Middle frontal gyrus (tissue), 1 donor: ENCODE results near the gene VAPB.

Experiments used
- DNase-seq: peaks from one replicate; pipeline ENCODE4 v3.0.0-alpha.2; 2015; ENCODE audit warnings: low spot score; ENCODE audit errors: extremely low spot score

VAPB gene

GRCh38 chr20:58459058-58459750 lies 70.2 kb downstream of the VAPB start:
- no peak for DNase-seq

- DNase-seq, result no peak
Measured at GRCh38 chr20:58461104-58461503, 72.1 kb downstream of the VAPB start.

GRCh38 chr20:58461899-58462298 lies 72.9 kb downstream of the VAPB start:
- no peak for DNase-seq

DNA sequence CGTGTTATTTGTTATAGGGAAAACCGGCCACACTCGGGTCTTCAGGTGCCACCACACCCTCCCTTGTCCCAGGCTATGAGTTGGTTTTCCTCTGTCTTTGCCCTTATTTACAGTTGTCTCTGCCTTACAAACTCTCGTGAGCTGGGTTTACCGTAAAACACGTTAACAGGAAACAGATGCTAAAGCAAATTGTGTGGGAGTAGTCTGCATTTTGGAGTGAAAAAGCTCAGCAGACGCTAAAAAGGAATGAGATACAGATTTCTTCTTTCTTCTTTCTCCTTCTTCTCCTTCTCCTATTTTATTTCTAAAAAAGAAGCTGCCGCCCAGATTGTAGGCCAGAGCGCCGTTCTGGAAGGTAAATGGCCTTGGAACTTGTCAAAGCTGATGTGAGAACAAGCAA lies 74.2 kb downstream of the VAPB start:
- DNase-seq, result no peak

- DNase-seq, result no peak
Measured at GRCh38 chr20:58464838-58465237, 75.8 kb downstream of the VAPB start.

- no peak for DNase-seq
Measured at GRCh38 chr20:58466095-58466708, 77.2 kb downstream of the VAPB start.

GRCh38 chr20:58466729-58467571 lies 77.9 kb downstream of the VAPB start:
- DNase-seq, result no peak

DNA sequence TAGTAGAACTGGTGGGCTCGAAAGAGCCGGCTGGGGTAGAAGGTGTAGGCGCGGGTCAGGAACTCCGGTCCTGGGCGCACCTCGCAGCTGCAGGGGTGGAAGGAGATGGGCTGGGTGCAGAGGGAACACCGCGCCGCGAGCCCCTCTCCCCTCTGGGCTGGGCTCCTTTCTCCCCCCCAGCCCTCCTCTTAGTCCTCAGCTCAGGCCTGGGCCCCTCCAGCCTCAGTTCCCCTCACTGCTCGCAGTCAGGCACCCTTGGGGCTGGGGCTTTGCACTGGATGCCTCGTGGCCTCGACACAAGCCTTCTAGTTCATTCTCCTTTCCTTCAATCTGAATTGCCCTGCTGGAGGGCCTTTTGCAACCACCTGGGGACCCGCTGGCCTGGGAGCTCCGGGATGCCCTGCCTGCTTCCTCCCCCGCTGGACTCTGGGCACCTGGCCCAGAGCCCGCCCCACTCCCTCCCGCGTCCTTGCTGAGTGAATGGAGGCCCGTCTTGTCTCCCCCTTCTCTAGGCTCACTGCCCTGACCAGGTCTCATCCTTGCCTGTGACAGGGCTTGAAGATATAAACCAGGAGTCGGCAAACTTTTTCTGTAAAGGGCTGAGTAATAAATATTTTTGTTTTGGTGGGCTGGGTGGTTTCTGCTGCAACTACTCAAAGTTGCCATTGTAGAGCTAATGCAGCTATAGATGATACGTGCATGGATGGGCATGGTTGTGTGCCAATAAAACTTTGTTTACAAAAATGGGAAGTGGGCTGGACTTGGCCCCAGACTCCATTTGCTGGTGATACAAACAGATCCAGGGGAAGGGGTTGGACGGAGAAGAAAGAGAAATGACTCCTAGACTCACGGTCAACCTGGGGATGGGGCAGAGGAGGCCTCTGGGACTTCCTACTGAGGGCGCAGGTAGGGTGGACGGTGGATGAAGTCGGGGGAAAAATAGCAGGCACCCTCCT lies 78.8 kb downstream of the VAPB start:
- DNase-seq, result no peak

GRCh38 chr20:58469616-58470015 lies 80.6 kb downstream of the VAPB start:
- DNase-seq, result no peak

GRCh38 chr20:58470336-58471192 lies 81.5 kb downstream of the VAPB start:
- DNase-seq, result no peak

GRCh38 chr20:58471193-58472164 lies 82.5 kb downstream of the VAPB start:
- DNase-seq, result no peak

DNA sequence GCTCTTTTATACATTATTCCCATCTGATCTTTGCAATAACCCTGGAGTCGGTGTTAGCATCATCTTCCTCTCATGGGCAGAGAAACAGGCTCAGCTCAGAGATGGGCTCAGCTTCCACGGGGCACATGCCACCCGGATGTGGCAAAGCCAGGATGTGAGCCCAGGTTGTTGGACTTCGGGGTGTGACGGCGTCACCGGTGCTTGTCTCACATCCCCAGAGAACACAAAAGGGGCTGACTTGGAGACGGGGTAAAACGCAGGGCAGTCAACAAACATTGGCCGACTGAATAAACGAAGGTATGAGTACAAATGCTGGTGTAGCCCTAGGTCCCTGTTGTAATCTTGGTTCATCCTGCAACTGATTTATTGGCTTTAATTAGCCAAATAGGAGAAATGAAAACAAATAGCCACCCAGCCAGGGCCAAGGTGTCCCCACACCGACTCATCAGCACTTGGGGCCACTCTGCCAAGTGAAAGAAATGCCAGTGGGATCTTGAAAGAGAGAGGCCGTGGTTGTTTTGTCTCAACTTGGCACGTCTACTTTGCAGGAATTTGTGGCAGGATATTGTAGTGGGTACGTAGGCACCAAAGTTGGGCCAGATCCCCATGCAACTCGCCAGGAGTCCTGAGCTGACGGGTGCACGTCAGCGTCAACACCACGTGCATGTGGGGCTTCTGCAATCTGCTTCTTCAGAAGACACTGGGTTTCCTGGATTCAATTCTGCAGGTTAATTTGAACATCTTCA lies 83.4 kb downstream of the VAPB start:
- no peak for DNase-seq

- no peak for DNase-seq
Measured at GRCh38 chr20:58473453-58474425, 84.7 kb downstream of the VAPB start.

DNA sequence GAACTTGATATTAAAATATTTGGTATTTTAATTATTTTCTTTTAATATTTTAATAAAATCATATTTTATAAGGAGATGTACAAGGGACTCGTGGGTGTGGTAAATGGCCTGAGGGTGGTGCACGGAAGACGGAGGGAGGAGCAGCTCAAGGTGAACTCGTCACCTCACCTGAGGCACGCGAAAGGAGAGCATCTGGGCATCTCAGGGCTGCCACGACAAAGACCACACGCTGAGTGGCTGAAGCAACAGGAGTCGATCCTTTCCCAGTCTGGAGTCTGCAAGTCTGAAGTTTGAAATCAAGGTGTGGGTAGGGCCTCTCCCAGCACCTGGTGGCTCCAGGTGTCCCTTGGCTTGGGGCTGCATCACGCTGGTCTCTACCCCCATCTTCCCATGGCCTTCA lies 86.4 kb downstream of the VAPB start:
- DNase-seq, result no peak

GRCh38 chr20:58478141-58478805 lies 89.2 kb downstream of the VAPB start:
- no peak for DNase-seq

DNA sequence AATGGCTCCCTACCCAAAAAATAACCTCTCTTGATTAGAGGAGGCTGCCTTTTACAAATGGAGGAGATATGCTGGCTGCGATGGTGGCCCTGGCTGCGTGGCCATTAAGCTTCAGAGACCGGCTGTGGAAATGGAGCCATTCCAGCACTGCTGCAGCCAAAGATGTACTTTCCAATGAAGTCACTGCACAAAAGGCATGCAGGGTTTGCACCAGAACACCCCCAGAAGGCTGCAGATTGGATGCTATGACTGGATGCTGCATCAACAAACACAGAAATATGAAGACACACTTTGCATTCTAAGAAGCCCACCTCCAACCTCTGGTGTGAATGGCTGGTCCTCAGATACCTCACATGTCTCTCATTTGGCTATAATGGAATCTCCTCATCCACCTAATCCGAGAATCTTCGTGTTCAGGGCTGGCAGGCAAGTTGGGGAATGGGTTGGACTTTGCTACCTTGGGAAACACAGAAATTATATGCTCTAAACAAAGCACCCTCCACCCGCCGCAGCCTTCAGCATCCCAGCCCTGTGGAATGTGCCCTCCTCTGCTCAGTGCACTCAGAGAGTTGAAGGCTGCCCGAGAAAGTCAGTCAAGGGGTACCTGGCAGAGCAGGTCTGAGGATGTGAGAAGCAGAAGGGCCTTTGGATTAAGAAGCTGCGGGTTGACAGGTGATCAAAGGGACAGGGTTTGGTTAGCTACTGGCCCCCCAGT lies 90.9 kb downstream of the VAPB start:
- DNase-seq, result no peak
